Gastrocnemius medialis (tissue), 4 donors: Measurements from ENCODE around the gene GIGYF2. TPM values are rescaled to one million over a fixed set of nuclear protein-coding genes. Genes with fewer than 3 reads are reported as not detected.

Experiments
- ATAC-seq, 2 donors: fragments of 150-250 bp; one replicate each; pipeline ENCODE4 v1.9.1; 2016
- DNase-seq, 2 donors: peaks; one replicate each; pipeline ENCODE4 v3.0.0-alpha.2; 2019
- H3K27ac ChIP-seq, 4 donors: fragments of 200-600 bp; sonication (generic); 1 replicate in 1 of 4; 2 replicates in 3 of 4; pipeline ENCODE4 v1.5.1; 2016 to 2018; ENCODE audit warnings: mild to moderate bottlenecking in 2 of 4, moderate library complexity in 1 of 4
- H3K27me3 ChIP-seq, 3 donors: fragments of 200-600 bp; sonication (generic) in 2 of 3; 1 replicate in 1 of 3; 2 replicates in 2 of 3; pipeline versions ENCODE4 v1.5.1 to v1.6.0; 2016 to 2019; ENCODE audit warnings: mild to moderate bottlenecking in 1 of 3, moderate library complexity in 1 of 3
- H3K36me3 ChIP-seq, 2 donors: fragments of 200-600 bp; sonication (generic) in 1 of 2; one replicate each; pipeline ENCODE4 v1.5.1; 2017 to 2018
- H3K4me1 ChIP-seq, 2 donors: fragments of 200-600 bp; sonication (generic) in 1 of 2; one replicate each; pipeline ENCODE4 v1.5.1; 2016 to 2017; ENCODE audit warnings: mild to moderate bottlenecking in 2 of 2
- H3K4me3 ChIP-seq, 4 donors: fragments of 200-600 bp; sonication (generic) in 3 of 4; 1 replicate in 1 of 4; 2 replicates in 3 of 4; pipeline ENCODE4 v1.5.1; 2016 to 2019; ENCODE audit warnings: mild to moderate bottlenecking in 2 of 4
- H3K9me3 ChIP-seq, 3 donors: fragments of 200-600 bp; sonication (generic) in 2 of 3; 1 replicate in 1 of 3; 2 replicates in 2 of 3; pipeline ENCODE4 v1.5.1; 2016 to 2019
- POLR2A ChIP-seq, 2 donors: fragments of 450-650 bp; IDR thresholded peaks; one replicate each; pipeline ENCODE4 v1.6.1; 2017; ENCODE audit warnings: antibody characterized with exemption in 2 of 2, mild to moderate bottlenecking in 2 of 2, moderate library complexity in 2 of 2
- in situ Hi-C, 4 donors: fragments of 200-750 bp; cut with MboI; loops; one replicate each; pipeline versions ENCODE4 v1.15.0 to v1.8.0; 2017; ENCODE audit warnings: low sequenced_read_pairs in 4 of 4
- intact Hi-C: fragments of 100-400 bp; cut with DNase I; formaldehyde crosslinking; loops from one replicate; pipeline ENCODE4 v1.15.1; 2023; ENCODE audit warnings: low total_unique reads
- total RNA-seq, 4 donors: library from RNA; depleted of rRNA; stranded (reverse); fragments of >200 nt; gene quantifications; one replicate each; pipeline versions ENCODE4 v1.1.0 to v1.2.3, GENCODE V29; 2016
- TF ChIP-seq, protein P1 (sequence below), 5 experiments: fragments of 450-650 bp in 3 of 5; fragments of 200-600 bp in 2 of 5; sonication (generic) in 2 of 5; IDR thresholded peaks in 4 of 5; conservative IDR thresholded peaks in 1 of 5; 1 replicate in 4 of 5; 2 replicates in 1 of 5; pipeline ENCODE4 v1.5.1; 2016 to 2019; ENCODE audit warnings: antibody characterized with exemption in 5 of 5, mild to moderate bottlenecking in 3 of 5, moderate library complexity in 3 of 5

Gene GIGYF2
- total RNA-seq, 4 donors from 2014 or later: 55.7 to 87.8 (median 66.1) TPM

GRCh38 chr2:232877940-232878511 is 180.9 kb downstream of the GIGYF2 start:
- Histone ChIP-seq H3K9me3 (no peaks in the 10 kb centered on the region), H3K4me1 (peaks cover 0 to 4% of the 10 kb centered on the region in 2 donors), H3K27ac (no peak overlapping the region), H3K27me3 (no peaks in the 10 kb centered on the region), H3K4me3 (no peak overlapping the region), H3K36me3 (no peaks in the 10 kb centered on the region)
- ATAC-seq (no peak), DNase-seq (no peak)
- intact Hi-C loops (loop anchor here (2.0 kb wide), 1 partner anchor 23 kb away; no protein-coding TSS in a partner anchor), in situ Hi-C loops (no loop called here)
- no peak for TF ChIP-seq POLR2A (IDR thresholded peaks at IDR 0.05)
- TF ChIP-seq, protein P1, sequence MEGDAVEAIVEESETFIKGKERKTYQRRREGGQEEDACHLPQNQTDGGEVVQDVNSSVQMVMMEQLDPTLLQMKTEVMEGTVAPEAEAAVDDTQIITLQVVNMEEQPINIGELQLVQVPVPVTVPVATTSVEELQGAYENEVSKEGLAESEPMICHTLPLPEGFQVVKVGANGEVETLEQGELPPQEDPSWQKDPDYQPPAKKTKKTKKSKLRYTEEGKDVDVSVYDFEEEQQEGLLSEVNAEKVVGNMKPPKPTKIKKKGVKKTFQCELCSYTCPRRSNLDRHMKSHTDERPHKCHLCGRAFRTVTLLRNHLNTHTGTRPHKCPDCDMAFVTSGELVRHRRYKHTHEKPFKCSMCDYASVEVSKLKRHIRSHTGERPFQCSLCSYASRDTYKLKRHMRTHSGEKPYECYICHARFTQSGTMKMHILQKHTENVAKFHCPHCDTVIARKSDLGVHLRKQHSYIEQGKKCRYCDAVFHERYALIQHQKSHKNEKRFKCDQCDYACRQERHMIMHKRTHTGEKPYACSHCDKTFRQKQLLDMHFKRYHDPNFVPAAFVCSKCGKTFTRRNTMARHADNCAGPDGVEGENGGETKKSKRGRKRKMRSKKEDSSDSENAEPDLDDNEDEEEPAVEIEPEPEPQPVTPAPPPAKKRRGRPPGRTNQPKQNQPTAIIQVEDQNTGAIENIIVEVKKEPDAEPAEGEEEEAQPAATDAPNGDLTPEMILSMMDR (IDR thresholded peaks at IDR 0.05 in 4 of 5, conservative IDR thresholded peaks at IDR 0.05 in 1 of 5): no peak

GRCh38 chr2:232878855-232879617 is 181.9 kb downstream of the GIGYF2 start:
- no peak overlapping the region for H3K27ac ChIP-seq
- ATAC-seq (no peak), DNase-seq (no peak)
- intact Hi-C loops (no loop called here), in situ Hi-C loops (no loop called here)
- no peaks in the 10 kb centered on the region for H3K36me3 ChIP-seq
- no peak overlapping the region for H3K4me3 ChIP-seq
- no peaks in the 10 kb centered on the region for H3K27me3 ChIP-seq
- H3K4me1 ChIP-seq: peaks cover 0 to 4% of the 10 kb centered on the region in 2 donors
- no peaks in the 10 kb centered on the region for H3K9me3 ChIP-seq
- no peak for TF ChIP-seq POLR2A (IDR thresholded peaks at IDR 0.05)
- TF ChIP-seq, protein P1 (IDR thresholded peaks at IDR 0.05 in 4 of 5, conservative IDR thresholded peaks at IDR 0.05 in 1 of 5): no peak

GRCh38 chr2:232879618-232880494 is 182.7 kb downstream of the GIGYF2 start:
- intact Hi-C loops (no loop called here), in situ Hi-C loops (no loop called here)
- no peak overlapping the region for H3K27ac ChIP-seq
- H3K4me1 ChIP-seq: peaks cover 0 to 4% of the 10 kb centered on the region in 2 donors
- H3K9me3 ChIP-seq: no peaks in the 10 kb centered on the region
- no peak overlapping the region for H3K4me3 ChIP-seq
- no peaks in the 10 kb centered on the region for H3K36me3 ChIP-seq
- TF ChIP-seq POLR2A (IDR thresholded peaks at IDR 0.05): no peak
- TF ChIP-seq, protein P1 (IDR thresholded peaks at IDR 0.05 in 4 of 5, conservative IDR thresholded peaks at IDR 0.05 in 1 of 5): no peak
- H3K27me3 ChIP-seq: no peaks in the 10 kb centered on the region
- DNase-seq (no peak), ATAC-seq (no peak)

DNA sequence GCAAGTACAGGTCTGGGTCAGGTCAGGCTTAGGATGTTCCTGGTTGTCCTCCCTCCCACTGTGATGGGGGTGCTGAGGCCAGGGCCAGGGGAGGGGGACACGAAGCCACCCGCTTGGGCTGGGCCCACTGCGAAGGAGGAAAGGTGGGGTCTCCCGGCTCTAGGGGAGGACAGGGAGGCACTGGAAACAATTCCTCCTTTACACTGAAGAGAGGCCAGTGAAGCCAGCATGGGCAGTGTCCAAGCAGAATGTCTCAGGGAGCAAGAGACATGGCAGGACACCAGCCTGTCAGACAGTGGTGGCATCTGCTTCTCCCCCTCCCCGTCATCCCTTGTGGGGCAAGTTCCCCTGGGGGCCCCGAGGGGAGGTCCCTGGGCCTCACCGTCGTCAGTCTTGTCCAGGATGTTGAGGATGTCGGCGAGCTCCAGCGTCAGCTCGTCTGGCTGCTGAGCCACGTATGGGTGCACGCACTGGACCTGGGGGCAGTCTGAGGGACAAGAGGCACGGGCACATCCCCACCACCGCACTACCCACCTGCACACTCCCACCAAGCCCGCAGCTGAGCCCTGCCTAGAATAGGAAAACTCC is 183.7 kb downstream of the GIGYF2 start:
- Histone ChIP-seq H3K4me1 (peaks cover 0 to under 1% of the 10 kb centered on the region in 2 donors), H3K27me3 (no peaks in the 10 kb centered on the region), H3K36me3 (no peaks in the 10 kb centered on the region), H3K9me3 (no peaks in the 10 kb centered on the region), H3K4me3 (no peak overlapping the region), H3K27ac (no peak overlapping the region)
- intact Hi-C loops (no loop called here), in situ Hi-C loops (no loop called here)
- ATAC-seq: no peak
- TF ChIP-seq, protein P1 (IDR thresholded peaks at IDR 0.05 in 4 of 5, conservative IDR thresholded peaks at IDR 0.05 in 1 of 5): no peak
- no peak for TF ChIP-seq POLR2A (IDR thresholded peaks at IDR 0.05)
- no peak for DNase-seq
